Fibroblast of lung (primary cell): ENCODE results near the gene SPOCK1. TPM values are rescaled to one million over a fixed set of nuclear protein-coding genes. Genes with fewer than 3 reads are reported as not detected.

ENCODE experiments used
- DNase-seq, 2 donors: peaks; one replicate each; pipeline versions ENCODE4 v3.0.0 to v3.0.0-alpha.2; 2010; ENCODE audit warnings: low read depth in 2 of 2
- H2AFZ ChIP-seq: 2 replicates; pipeline ENCODE4 v1.5.1; 2012; ENCODE audit warnings: low read length, control low read depth, inconsistent platforms
- H3K27ac ChIP-seq: 2 replicates; pipeline ENCODE4 v1.5.1; 2011; ENCODE audit warnings: low read length, control low read depth; ENCODE audit not compliant: insufficient read depth
- H3K27me3 ChIP-seq: 2 replicates; pipeline ENCODE4 v1.5.1; 2011; ENCODE audit warnings: mild to moderate bottlenecking, low read length; ENCODE audit not compliant: control insufficient read depth, insufficient read depth
- H3K36me3 ChIP-seq: 2 replicates; pipeline ENCODE4 v1.5.1; 2011; ENCODE audit warnings: low read length; ENCODE audit not compliant: control insufficient read depth, insufficient read depth
- H3K4me1 ChIP-seq: 2 replicates; pipeline ENCODE4 v1.5.1; 2011; ENCODE audit warnings: low read length; ENCODE audit not compliant: control insufficient read depth, insufficient read depth; ENCODE audit errors: extremely low read depth
- H3K4me2 ChIP-seq: 2 replicates; pipeline ENCODE4 v1.5.1; 2011; ENCODE audit warnings: low read length, control low read depth; ENCODE audit not compliant: insufficient read depth; ENCODE audit errors: extremely low read depth
- H3K4me3 ChIP-seq, 4 experiments: fragments of 200-600 bp in 1 of 4; sonication (generic) in 1 of 4; replicated peaks in 1 of 4; 2 replicates each; pipeline ENCODE4 v1.5.1; 2011 to 2016; ENCODE audit warnings: low read length in 4 of 4, low read depth in 3 of 4, mild to moderate bottlenecking in 3 of 4, control low read depth in 2 of 4, inconsistent platforms in 1 of 4, mixed read lengths in 1 of 4; ENCODE audit not compliant: insufficient read depth in 1 of 4; ENCODE audit errors: control extremely low read depth in 1 of 4
- H3K79me2 ChIP-seq: 2 replicates; pipeline ENCODE4 v1.5.1; 2012; ENCODE audit warnings: mild to moderate bottlenecking, low read length, inconsistent platforms; ENCODE audit not compliant: control insufficient read depth, insufficient read depth
- H3K9ac ChIP-seq: 2 replicates; pipeline ENCODE4 v1.5.1; 2011; ENCODE audit warnings: mild to moderate bottlenecking, low read length, control low read depth; ENCODE audit not compliant: insufficient read depth
- H3K9me3 ChIP-seq: 2 replicates; pipeline ENCODE4 v1.5.1; 2012; ENCODE audit warnings: low read depth, low read length; ENCODE audit not compliant: control insufficient read depth, insufficient read depth
- H4K20me1 ChIP-seq: 2 replicates; pipeline ENCODE4 v1.5.1; 2011; ENCODE audit warnings: low read length; ENCODE audit not compliant: control insufficient read depth, insufficient read depth; ENCODE audit errors: extremely low read depth
- CTCF ChIP-seq, 2 donors: IDR thresholded peaks in 1 of 2; conservative IDR thresholded peaks in 1 of 2; 1 replicate in 1 of 2; 2 replicates in 1 of 2; pipeline ENCODE4 v1.5.1; 2011 to 2012; ENCODE audit warnings: low read length in 2 of 2, control low read depth in 1 of 2, inconsistent platforms in 1 of 2, low read depth in 1 of 2, mild to moderate bottlenecking in 1 of 2
- EZH2 ChIP-seq: IDR thresholded peaks from 2 replicates; pipeline ENCODE4 v1.5.1; 2012; ENCODE audit warnings: low read length, control low read depth, mild to moderate bottlenecking; ENCODE audit errors: missing control alignments
- polyA plus RNA-seq, 2 donors: library from polyadenylated mRNA; depleted of rRNA in 1 of 2; stranded (reverse) in 1 of 2; unstranded in 1 of 2; fragments of >200 nt; gene quantifications; 2 replicates each; pipeline ENCODE4 v1.2.1, GENCODE V29; 2011 to 2012; ENCODE audit warnings: missing spikeins in 1 of 2
- total RNA-seq: library from RNA; depleted of rRNA; stranded (reverse); fragments of >200 nt; gene quantifications from 2 replicates; pipeline ENCODE4 v1.2.1, GENCODE V29; 2014

The SPOCK1 gene
- total and polyA plus RNA-seq, 2 donors (not counting 1 experiment from before 2014, with no cell fraction given), result 11.1 to 34.9 TPM

DNA sequence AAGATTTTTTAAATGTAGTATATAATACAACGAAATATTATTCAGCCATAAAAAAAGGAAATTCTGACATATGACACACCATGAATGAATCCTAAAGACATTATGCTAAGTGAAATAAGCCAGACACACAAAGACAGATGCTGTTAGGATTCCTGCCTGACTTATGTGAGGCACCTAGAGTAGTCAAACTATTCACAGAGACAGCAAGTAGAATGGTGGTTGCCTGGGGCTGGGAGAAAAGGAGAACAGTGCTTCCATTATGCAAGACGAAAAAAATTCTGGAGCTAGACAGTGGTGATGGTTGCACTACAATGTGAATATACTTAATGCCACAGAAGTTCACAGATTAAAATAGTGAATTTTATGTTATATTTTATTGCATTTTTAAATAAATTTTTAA is 66.8 kb downstream of the SPOCK1 start:
- no peaks in the 10 kb centered on the region for H3K4me1 ChIP-seq
- H3K4me3 ChIP-seq, result no peak overlapping the region
- H3K27ac ChIP-seq, result no peak overlapping the region
- no peaks in the 10 kb centered on the region for H4K20me1 ChIP-seq
- no peaks in the 10 kb centered on the region for H3K36me3 ChIP-seq
- no peak overlapping the region for H3K4me2 ChIP-seq
- no peak for DNase-seq
- no peak overlapping the region for H2AFZ ChIP-seq
- no peak overlapping the region for H3K9ac ChIP-seq
- no peaks in the 10 kb centered on the region for H3K79me2 ChIP-seq
- TF ChIP-seq CTCF (conservative IDR thresholded peaks at IDR 0.05 in 1 of 2, IDR thresholded peaks at IDR 0.05 in 1 of 2; ENCODE audit: low read depth in 1 of 2, low read length in 2 of 2) (no peak), EZH2 (no peak)
- H3K27me3 ChIP-seq, result no peaks in the 10 kb centered on the region
- H3K9me3 ChIP-seq, result no peaks in the 10 kb centered on the region

- Histone ChIP-seq H2AFZ (no peak overlapping the region), H4K20me1 (no peaks in the 10 kb centered on the region), H3K9ac (no peak overlapping the region), H3K4me2 (no peak overlapping the region), H3K79me2 (no peaks in the 10 kb centered on the region), H3K27me3 (no peaks in the 10 kb centered on the region), H3K9me3 (no peaks in the 10 kb centered on the region), H3K27ac (no peak overlapping the region), H3K36me3 (no peaks in the 10 kb centered on the region), H3K4me1 (no peaks in the 10 kb centered on the region), H3K4me3 (no peak overlapping the region)
- no peak for TF ChIP-seq CTCF (conservative IDR thresholded peaks at IDR 0.05 in 1 of 2, IDR thresholded peaks at IDR 0.05 in 1 of 2; ENCODE audit: low read depth in 1 of 2, low read length in 2 of 2)
- no peak for TF ChIP-seq EZH2
- DNase-seq, result peak in 1 of 2 donors; percentile 69
These were observed 68.1 kb downstream of the SPOCK1 start for GRCh38 chr5:137431051-137431450.

DNA sequence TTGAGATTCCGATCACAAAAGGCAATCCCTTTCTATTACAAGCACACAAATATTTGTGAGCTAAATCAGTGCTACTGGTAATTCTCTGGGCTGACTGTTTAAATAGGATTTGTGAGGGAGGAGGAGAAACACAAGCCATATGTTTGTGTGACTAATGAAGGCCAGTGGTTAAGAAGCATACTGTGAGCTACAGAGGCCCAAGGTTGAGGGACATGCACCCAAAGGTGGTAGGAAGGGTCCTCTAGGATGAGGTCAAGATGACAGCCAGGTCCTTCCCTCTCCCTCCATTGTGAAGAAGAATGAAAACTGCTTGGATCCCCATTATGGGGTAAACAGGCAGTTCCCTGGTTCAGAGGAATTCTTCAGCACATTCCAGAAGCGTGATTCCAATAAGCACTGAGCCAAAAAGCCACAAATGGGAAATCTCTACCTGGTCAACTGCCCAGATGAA is 83.9 kb downstream of the SPOCK1 start:
- peak in 1 of 2 donors; percentile 94 for DNase-seq
- H2AFZ ChIP-seq, result peak overlapping the region; percentile 45
- H3K9me3 ChIP-seq, result no peaks in the 10 kb centered on the region
- H3K27me3 ChIP-seq, result no peaks in the 10 kb centered on the region
- H3K36me3 ChIP-seq, result no peaks in the 10 kb centered on the region
- H3K9ac ChIP-seq, result no peak overlapping the region
- TF ChIP-seq EZH2 (no peak), CTCF (conservative IDR thresholded peaks at IDR 0.05 in 1 of 2, IDR thresholded peaks at IDR 0.05 in 1 of 2; ENCODE audit: low read depth in 1 of 2, low read length in 2 of 2) (no peak)
- peak overlapping the region; percentile 13 for H3K4me2 ChIP-seq
- no peak overlapping the region for H3K27ac ChIP-seq
- H4K20me1 ChIP-seq, result no peaks in the 10 kb centered on the region
- no peaks in the 10 kb centered on the region for H3K4me1 ChIP-seq
- H3K79me2 ChIP-seq, result no peaks in the 10 kb centered on the region
- no peak overlapping the region for H3K4me3 ChIP-seq
